HG03060 (cell line): ENCODE measurements around the gene MUCL1.

Source experiments
- ATAC-seq: cut with Tn5 transposase; IDR thresholded peaks from one replicate; pipeline ENCODE4 v1.9.1; 2021; ENCODE audit warnings: low read depth, moderate number of reproducible peaks; ENCODE audit not compliant: unreplicated experiment

MUCL1 gene

DNA sequence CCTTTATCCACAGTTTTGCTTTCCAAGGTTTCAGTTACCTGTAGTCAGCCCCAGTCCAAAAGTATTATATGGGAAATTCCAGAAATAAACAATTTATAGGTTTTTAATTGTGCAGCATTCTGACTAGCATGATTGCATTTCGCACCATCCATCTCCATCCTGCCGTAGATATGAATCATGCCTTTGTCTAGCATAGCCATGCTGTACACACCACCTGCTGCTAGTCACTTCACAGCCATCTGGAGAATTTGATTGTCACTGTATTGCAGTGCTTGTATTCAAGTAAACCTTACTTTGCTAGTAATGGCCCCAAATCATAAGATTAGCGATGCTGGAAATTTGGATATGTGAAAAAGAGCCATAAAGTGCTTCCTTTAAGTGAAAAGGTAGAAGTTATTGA lies 36.0 kb downstream of the MUCL1 start:
- ATAC-seq = no peak

DNA sequence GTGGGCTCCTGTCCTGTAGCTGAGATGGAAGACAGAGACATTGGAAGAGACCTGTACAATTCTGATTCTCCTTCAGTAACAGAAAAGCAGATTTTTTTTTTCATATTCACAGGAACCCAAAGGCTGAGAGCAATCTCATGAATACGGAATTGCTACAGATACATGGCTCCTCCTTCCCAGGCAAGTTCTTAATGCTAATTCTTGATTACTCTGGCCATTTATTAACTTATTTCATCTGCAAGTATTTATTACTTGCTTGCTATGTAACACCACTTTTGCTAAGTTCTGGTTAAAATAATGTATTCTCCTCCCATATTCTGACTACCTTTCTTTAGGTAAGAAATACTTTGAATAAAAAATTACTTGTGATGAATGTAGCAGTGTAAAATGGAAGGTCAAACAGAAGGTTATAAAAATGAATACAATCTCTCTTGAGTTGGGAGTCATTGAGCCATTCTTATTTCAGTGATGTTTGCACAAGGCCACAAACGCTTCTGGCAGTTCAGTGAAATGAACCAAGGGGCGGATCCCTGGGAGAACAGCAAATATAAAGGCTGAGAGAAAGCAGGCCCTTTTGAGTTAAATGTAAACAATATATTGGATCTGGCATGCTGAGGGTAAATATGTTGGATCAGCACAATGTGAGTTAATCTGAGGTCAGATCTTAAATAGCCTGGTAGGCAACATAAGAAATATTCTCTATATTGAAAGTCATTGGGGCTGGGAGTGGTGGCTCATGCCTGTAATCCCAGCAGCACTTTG lies 37.6 kb downstream of the MUCL1 start:
- no peak for ATAC-seq
